Activated T-cell treated with anti-CD3 and anti-CD28 coated beads, Interleukin-2, amount 50 U/mL, for 24 hours (primary cell): ENCODE measurements around the gene HIGD2A.
"Not testable (repeated sequence)": the region's sequence is repeated elsewhere in the genome, so short reads cannot be mapped to it uniquely, and the experiment has no call there.

Experiments used
- DNase-seq: peaks from one replicate; pipeline ENCODE4 v3.0.0-alpha.2; 2020
- H3K27ac Mint-ChIP-seq: 2 replicates; pipeline ENCODE4 v1.8.0; 2020; ENCODE audit warnings: mild to moderate bottlenecking, mixed read lengths
- H3K27me3 Mint-ChIP-seq: 2 replicates; pipeline ENCODE4 v1.8.0; 2020; ENCODE audit warnings: mixed read lengths
- H3K36me3 Mint-ChIP-seq: 2 replicates; pipeline ENCODE4 v1.8.0; 2020; ENCODE audit warnings: low read depth, mixed read lengths
- H3K4me1 Mint-ChIP-seq: 2 replicates; pipeline ENCODE4 v1.8.0; 2020; ENCODE audit warnings: low read depth, mixed read lengths
- H3K4me3 Mint-ChIP-seq: 2 replicates; pipeline ENCODE4 v1.8.0; 2020; ENCODE audit warnings: mild to moderate bottlenecking, moderate library complexity, mixed read lengths
- H3K9me3 Mint-ChIP-seq: 2 replicates; pipeline ENCODE4 v1.8.0; 2020; ENCODE audit warnings: mixed read lengths

The HIGD2A gene

DNA sequence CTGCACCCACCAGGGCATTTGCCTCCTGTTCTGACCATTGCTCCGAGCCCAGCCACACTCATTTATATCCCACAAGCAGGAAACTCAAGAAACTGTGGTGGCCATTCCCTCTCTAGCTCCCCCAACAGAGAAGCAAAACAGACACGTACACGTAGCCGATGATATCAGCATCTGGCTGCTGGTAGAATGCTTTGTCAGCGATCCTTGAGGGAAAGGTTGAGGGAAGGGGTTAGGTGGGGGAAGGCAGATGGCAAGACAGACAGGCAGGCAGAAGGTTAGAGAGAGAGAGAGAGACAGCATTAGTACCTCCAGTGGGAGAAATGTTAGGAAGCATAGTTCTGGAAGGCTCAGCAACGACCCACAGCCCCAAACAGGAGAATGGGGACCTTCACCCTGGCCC lies 7.8 kb downstream of the HIGD2A start:
- peaks cover 68% of the 10 kb centered on the region for H3K36me3 Mint-ChIP-seq
- no peaks in the 10 kb centered on the region for H3K9me3 Mint-ChIP-seq
- H3K4me3 Mint-ChIP-seq: no peak overlapping the region
- no peaks in the 10 kb centered on the region for H3K4me1 Mint-ChIP-seq
- no peaks in the 10 kb centered on the region for H3K27me3 Mint-ChIP-seq
- no peak overlapping the region for H3K27ac Mint-ChIP-seq
- DNase-seq: no peak

DNA sequence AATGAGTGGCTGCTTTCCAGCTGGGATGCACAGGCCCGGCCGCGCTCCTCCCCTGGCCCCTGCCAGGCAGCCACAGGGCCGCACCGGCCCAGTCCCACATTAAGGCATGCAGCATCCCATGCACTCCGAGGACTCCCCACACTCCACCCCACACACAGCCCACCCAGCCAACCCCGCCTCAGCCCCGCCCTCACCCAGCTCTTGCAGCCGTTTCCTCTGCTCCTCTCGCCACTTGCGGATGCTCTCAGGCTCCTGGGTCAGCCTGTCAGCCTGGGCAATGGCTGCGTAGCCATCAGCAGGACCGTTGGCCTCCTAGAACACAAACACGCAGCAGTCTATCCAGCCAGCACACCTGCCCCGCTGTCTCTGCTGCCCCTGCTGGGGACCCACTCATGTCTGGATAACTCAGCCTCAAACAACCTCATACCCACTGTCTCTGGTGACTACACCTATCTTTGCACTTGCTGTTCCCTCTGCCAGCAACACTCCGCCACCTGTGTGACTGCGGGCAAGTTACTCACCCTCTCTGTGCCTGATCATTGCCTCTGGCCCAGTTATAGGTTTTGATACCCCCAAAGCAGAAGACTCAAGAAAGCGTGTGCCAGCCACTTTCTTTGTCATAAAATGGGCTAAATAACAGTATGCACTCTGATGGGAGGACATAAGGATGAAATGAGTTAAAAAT lies 9.3 kb downstream of the HIGD2A start:
- Mint-ChIP-seq H3K27me3 (no peaks in the 10 kb centered on the region), H3K36me3 (peaks cover 62% of the 10 kb centered on the region), H3K27ac (no peak overlapping the region), H3K4me1 (no peaks in the 10 kb centered on the region), H3K9me3 (no peaks in the 10 kb centered on the region), H3K4me3 (no peak overlapping the region)
- no peak for DNase-seq

DNA sequence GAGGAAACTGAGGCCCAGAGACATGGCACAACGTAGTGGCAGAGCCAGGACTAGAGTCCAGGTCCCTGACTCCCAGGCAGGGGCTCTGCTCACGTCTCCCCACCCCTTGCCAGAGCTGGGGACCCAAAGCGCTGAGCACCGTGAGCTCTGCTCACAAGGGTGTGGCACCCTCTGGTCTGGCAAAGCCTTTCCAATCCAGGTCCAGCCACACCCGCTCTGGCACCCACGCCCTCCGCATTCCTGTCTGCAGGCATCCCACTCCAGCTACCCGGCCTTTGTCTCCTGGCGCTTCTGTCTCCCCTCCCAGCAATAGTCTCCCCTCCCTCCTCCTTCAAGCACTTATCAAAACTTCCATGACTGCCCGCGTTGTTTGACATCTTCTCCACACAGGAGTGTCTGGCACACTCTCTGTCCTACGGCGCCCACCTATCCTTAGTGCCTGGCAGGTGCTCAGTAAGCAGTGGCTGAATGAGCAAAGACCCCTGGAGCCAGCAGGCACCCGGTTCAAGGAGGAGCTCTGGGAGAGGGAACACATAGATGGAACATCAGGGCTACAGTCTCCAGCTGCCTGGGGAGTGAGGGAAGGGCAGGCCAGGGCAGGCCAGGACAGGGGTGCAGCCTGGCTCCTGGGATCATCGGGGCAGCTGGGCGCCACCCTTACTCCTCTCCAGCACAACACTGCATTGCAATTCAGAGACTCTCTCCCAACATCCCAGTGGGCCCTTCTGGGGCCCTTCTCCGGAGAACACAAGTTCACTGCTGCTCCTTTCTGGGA lies 12.0 kb downstream of the HIGD2A start:
- H3K27me3 Mint-ChIP-seq: no peaks in the 10 kb centered on the region
- H3K9me3 Mint-ChIP-seq: no peaks in the 10 kb centered on the region
- H3K4me1 Mint-ChIP-seq: no peaks in the 10 kb centered on the region
- peak; percentile 9 for DNase-seq
- H3K36me3 Mint-ChIP-seq: peaks cover 49% of the 10 kb centered on the region
- H3K27ac Mint-ChIP-seq: no peak overlapping the region
- no peak overlapping the region for H3K4me3 Mint-ChIP-seq

DNA sequence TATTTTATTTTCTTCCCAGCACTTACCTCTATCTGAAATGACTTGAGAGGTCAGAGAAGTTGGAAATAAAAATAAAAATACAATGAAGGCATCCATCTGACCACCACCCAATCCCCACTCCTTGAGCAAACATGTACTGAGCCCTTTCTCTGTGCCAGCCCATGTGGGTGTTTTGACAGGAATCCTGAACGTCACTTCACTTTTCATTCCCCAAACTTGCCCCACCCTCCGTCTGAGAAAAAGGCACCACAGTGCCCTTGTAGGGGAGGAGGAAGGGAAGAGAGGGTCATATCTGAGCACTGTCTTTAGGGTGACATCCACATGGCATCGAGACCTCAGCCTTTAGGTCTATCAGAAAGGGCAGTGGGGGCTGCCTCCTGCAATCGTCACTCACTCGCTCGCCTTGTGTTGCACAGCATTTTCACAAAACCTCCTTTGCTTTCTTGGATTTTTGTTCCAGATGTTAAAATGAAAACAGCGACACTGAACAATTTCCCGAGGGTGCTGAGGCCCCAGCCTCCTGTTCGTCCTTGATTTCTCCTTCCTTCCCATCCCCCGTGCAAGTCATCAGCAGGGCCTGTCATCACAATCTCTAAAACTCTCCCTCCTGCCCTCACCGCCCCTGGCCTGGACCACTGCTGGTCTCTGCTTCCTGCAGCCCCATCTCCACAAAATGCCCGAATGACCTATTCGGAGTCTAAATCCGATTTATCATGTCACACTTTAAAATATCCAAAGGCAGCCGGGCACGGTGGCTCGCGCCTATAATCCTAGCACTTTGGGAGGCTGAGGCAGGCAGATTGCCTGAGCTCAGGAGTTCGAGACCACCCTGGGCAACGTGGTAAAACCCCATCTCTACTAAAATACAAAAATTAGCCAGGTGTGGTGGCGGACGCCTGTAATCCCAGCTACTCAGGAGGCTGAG lies 13.0 kb downstream of the HIGD2A start:
- Mint-ChIP-seq H3K4me1 (no peaks in the 10 kb centered on the region), H3K27me3 (no peaks in the 10 kb centered on the region), H3K36me3 (peaks cover 53% of the 10 kb centered on the region), H3K9me3 (no peaks in the 10 kb centered on the region), H3K4me3 (no peak overlapping the region), H3K27ac (peak overlapping the region; percentile 11)
- DNase-seq: peak; percentile 9

DNA sequence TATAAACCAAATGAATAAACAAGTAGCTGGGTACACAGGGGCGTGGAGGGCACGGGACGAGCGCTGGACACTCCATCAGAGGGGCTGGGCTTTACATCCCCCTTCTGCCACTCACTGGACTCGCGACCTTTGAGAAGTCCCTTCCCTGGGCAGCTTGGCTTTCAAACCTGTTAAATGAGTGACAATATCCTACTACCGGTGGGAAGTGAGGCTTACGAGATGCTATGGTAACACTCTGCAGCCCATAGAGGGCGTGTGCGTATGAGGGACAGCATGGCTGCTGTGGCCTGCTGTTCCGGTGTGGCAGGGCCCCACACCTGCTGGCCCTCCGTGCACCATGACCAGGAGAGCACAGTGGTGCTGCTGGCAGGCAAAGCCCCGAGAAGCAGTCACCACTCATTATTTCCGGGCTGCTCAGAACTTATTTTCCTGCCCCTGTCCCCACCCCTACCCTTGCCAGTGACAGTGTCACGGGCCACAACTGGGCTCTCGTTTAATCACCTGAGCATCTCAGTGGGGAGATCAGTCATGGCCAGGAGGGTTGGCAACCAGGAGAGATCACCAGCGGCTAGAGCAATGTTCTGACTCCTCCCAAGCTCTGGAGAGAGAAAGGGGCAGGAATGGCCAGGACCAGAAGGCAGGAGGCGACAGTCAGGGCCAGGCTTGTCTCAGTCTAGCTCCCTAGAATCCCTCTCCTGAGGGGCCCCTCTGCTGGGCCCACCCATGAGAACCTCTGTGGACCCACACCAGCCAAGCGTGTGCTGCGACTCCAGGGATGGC lies 17.3 kb downstream of the HIGD2A start:
- H3K36me3 Mint-ChIP-seq: peaks cover 62% of the 10 kb centered on the region
- H3K4me1 Mint-ChIP-seq: peaks cover under 1% of the 10 kb centered on the region
- H3K27ac Mint-ChIP-seq: peak overlapping the region; percentile 40

DNA sequence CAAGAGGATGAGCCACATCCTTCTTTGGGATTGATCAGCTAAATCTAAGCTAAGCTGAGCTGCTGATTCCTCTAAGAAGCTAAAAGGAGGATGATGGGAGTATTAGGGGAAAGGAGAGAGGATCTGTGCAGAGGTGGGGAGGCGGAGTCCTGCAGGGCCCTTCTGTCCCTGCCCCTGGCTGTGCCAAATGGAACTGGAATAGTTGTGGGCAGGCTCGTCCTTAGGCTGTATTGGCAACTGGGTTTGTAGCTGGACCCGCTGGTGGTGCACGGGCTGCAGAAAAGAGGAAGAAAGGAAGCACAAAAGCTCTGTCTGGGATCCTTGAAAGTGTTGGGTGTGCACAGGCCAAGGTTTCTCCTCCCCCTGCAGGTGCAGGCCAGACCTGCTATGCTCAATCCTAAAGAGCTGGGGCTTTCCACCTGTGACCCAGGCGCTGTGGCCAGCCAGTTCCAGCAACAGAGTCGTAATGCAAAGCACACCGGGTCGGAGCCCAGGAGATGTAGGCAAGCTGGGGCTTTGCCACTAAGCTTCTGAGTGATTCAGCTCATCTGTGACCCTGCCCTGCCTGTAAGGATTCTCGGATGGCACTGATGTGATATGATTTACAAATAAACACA lies 18.0 kb downstream of the HIGD2A start:
- Mint-ChIP-seq H3K36me3 (peaks cover 56% of the 10 kb centered on the region), H3K4me1 (peaks cover 7% of the 10 kb centered on the region), H3K27ac (no peak overlapping the region)

More for the DNA sequence above, 17.3 kb downstream of the HIGD2A start:
- Mint-ChIP-seq H3K27me3 (no peaks in the 10 kb centered on the region), H3K4me3 (no peak overlapping the region), H3K9me3 (no peaks in the 10 kb centered on the region)
- peak; percentile 12 for DNase-seq

DNA sequence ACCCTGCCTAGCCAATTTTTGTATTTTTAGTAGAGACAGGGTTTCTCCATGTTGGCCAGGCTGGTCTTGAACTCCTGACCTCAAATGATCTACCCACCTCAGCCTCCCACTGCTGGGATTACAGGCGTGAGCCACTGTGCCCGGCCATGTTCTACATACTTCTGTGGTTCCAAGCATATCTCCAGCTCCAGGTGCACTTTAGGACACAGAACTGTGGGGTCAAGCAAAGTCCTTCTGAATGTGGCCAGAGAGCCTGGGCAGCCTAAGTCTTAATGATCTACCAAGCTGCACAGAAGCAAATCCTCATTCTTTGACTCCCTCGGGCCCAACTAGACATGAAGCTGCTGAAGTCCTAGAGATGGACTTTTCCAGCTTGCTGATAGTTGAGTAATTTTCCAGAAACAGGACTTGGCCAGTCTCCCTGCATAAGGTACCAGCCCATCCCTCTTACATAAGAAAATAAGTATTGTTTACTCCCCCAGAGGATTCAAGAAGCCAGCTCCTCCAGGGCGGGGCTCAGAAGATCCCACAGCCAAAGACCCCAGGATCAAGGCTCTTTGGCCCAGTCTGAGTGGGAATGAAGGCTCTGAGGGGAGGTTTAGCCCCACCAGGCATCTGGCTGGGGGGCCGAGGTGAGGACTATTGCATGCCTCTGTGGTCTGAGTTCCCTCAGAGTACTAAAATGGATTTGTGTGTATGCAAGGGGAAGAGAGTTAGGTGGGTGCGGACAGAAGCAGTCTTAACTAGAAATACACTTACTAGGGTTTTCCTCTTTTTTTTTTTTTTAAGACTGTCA lies 19.1 kb downstream of the HIGD2A start:
- DNase-seq: no peak
- peaks cover 14% of the 10 kb centered on the region for H3K4me1 Mint-ChIP-seq
- H3K9me3 Mint-ChIP-seq: no peaks in the 10 kb centered on the region
- H3K4me3 Mint-ChIP-seq: no peak overlapping the region
- H3K27me3 Mint-ChIP-seq: no peaks in the 10 kb centered on the region
- no peak overlapping the region for H3K27ac Mint-ChIP-seq
- H3K36me3 Mint-ChIP-seq: peaks cover 54% of the 10 kb centered on the region

More for the DNA sequence above, 18.0 kb downstream of the HIGD2A start:
- no peaks in the 10 kb centered on the region for H3K27me3 Mint-ChIP-seq
- no peak overlapping the region for H3K4me3 Mint-ChIP-seq
- no peaks in the 10 kb centered on the region for H3K9me3 Mint-ChIP-seq
- DNase-seq: no peak

DNA sequence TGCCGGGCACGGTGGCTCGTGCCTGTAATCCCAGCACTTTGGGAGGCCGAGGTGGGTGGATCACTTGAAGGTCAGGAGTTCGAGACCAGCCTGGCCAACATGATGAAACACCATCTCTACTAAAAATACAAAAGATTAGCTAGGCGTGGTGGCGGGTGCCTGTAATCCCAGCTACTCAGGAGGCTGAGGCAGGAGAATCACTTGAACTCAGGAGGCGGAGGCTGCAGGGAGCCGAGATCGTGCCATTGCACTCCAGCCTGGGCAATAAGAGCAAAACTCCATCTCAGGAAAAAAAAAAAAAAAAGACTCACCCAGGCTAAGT lies 19.7 kb downstream of the HIGD2A start:
- H3K4me3 Mint-ChIP-seq, H3K9me3 Mint-ChIP-seq, H3K27me3 Mint-ChIP-seq, DNase-seq, H3K27ac Mint-ChIP-seq: not testable (repeated sequence)
- Mint-ChIP-seq H3K36me3 (peaks cover 58% of the 10 kb centered on the region), H3K4me1 (peaks cover 19% of the 10 kb centered on the region)

DNA sequence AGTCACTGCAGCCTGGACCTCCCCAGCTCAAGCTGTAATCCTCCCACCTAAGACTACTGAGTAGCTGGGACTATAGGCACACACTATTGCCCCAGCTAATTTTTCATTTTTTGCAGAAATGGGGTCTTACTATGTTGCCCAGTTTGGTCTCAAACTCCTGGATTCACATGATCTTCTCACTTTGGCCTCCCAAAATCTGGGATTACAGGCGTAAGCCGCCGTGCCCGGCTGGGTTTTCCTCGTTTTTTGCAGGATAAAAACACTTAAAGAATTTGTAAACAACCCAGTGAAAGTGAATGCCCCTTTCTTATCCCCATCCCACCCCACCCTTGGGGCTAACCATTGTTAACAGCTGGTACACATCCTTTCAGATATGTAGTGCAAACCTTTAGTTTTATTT lies 20.0 kb downstream of the HIGD2A start:
- peaks cover 22% of the 10 kb centered on the region for H3K4me1 Mint-ChIP-seq
- no peak for DNase-seq
- H3K9me3 Mint-ChIP-seq: no peaks in the 10 kb centered on the region

DNA sequence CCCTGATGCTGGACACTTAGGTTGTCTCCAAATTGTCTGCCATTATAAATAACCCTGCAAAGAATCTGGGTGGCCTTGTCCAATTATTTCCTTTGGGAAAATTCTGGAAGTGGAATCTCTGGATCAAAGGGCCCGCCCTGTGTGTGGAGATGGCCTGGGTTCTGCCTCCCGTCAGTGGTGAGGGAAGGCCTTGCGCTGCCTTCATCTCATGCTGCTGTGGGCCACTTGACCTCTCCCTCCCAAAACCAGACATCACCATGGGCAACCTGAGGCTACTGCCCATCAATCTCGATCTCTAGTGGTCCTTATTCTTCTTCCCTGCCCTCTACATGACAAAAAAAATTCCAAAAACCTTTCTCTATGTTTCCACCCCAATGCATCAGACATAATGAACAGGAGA lies 21.2 kb downstream of the HIGD2A start:
- DNase-seq: peak; percentile 2
- Mint-ChIP-seq H3K27ac (no peak overlapping the region), H3K4me3 (no peak overlapping the region), H3K4me1 (peaks cover 33% of the 10 kb centered on the region), H3K36me3 (peaks cover 63% of the 10 kb centered on the region), H3K9me3 (no peaks in the 10 kb centered on the region), H3K27me3 (no peaks in the 10 kb centered on the region)

More for the DNA sequence above, 20.0 kb downstream of the HIGD2A start:
- no peak overlapping the region for H3K4me3 Mint-ChIP-seq
- H3K27me3 Mint-ChIP-seq: no peaks in the 10 kb centered on the region
- H3K27ac Mint-ChIP-seq: no peak overlapping the region
- H3K36me3 Mint-ChIP-seq: peaks cover 59% of the 10 kb centered on the region

DNA sequence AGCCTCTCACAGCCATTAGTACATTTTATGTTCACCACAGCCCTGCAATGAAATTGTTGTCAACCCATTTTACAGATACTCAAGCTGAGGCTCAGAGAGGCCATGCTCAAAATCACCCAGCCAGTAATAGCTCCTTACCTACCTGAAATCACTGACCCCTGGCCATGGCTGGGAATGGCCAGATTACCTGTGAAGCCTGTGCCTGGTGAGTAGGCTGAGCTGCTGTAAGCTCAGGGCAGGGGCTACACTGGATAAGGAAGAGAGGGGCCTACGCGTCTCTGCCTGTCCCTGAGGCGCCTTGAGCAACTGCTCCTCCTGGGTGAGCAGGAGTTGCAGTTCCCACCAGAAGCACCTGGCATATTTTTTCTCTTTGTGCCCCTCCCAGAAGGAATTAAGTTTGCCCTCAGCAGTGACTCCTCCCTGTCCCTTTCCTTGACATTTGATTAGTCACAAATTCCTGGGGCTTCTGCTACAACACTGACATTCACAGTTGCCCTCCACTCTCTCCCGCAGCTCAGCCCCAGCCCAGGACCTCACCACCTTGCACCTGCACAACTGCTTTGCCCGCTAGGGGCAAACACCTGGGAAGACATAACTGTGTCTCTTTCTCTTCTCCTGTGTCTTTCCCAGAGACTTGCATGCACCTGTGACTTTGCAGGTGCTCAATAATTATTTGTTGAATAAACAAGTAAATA lies 22.1 kb downstream of the HIGD2A start:
- Mint-ChIP-seq H3K27ac (no peak overlapping the region), H3K9me3 (no peaks in the 10 kb centered on the region), H3K27me3 (no peaks in the 10 kb centered on the region), H3K4me3 (no peak overlapping the region), H3K4me1 (peaks cover 42% of the 10 kb centered on the region), H3K36me3 (peaks cover 60% of the 10 kb centered on the region)
- no peak for DNase-seq

DNA sequence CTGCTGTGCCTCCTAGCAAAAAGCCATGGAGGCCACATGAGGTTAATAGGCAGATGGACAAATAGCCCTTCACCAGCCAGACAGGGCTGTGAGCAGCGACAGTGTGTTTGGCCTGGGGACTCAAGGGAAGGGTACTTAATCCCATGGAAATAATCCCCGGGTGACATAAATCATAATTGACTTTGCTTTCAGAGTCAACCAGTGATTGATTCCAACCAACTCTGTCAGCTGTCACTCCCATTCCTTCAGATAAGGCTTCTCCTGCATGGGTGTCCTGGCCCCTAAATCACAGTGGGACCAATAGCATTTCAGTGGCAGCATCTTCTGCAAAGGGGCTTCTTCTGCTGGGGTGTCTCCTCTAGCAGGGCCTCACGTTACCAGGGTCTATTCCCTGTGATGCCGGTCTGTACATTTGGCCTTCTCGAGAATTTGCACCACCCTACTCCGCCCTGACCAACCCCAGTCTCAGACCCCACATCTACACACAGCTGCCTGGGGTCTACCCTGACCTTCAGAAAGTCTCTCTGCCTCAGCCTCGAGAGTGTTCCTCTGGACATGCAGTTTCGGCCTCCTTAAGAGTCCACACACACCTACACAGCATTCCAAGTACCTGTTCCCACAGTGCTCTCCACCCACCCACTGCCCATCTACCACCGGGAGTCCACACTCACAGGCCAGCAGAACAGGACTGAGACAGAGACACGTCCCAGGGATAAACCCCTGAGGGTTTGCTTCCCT lies 24.1 kb downstream of the HIGD2A start:
- no peak for DNase-seq
- no peak overlapping the region for H3K4me3 Mint-ChIP-seq
- H3K4me1 Mint-ChIP-seq: peaks cover 52% of the 10 kb centered on the region
- no peaks in the 10 kb centered on the region for H3K27me3 Mint-ChIP-seq
- peaks cover 44% of the 10 kb centered on the region for H3K36me3 Mint-ChIP-seq
- H3K9me3 Mint-ChIP-seq: no peaks in the 10 kb centered on the region
- peak overlapping the region; percentile 33 for H3K27ac Mint-ChIP-seq
